ENCODE data around the gene KYNU. TPM values are rescaled to one million over a fixed set of nuclear protein-coding genes. Genes with fewer than 3 reads are reported as not detected.

The KYNU gene
- total and polyA plus RNA-seq, 10 of the 15 experiments (the other 5 are each of a cell fraction or from before 2014, with no cell fraction given), result 31.3 to 101 (median 38.3) TPM

DNA sequence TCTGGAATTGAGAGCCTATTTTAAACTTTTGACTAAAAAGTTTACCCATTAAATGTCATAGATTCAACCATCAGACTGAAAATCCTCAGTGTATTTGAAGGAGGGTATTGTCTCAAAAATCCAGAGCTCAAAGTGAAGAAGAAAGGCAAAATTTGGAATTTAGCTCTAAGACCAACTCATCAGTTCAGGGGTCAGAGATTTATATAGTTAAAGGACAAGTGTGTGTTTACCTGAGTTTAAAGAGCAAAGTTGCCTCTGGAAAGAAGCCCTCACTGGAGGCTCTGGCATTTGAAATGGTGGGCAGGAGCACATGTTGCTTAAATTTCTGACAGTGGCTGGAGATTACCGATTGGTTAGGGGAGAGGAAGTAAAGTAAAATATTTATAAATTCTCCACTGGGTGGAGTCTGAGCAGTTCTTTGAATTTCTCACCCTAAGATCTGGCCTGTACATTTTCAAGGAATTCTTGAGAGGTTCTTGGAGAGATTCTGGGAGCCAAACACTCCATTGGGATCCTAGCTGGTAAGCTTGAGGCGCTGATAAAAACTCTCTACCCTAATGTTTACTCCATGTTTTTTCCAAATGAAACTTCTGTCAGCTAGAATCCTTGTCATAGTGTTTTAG, at the start of gene KYNU (continued):
- TF ChIP-seq, protein P1, sequence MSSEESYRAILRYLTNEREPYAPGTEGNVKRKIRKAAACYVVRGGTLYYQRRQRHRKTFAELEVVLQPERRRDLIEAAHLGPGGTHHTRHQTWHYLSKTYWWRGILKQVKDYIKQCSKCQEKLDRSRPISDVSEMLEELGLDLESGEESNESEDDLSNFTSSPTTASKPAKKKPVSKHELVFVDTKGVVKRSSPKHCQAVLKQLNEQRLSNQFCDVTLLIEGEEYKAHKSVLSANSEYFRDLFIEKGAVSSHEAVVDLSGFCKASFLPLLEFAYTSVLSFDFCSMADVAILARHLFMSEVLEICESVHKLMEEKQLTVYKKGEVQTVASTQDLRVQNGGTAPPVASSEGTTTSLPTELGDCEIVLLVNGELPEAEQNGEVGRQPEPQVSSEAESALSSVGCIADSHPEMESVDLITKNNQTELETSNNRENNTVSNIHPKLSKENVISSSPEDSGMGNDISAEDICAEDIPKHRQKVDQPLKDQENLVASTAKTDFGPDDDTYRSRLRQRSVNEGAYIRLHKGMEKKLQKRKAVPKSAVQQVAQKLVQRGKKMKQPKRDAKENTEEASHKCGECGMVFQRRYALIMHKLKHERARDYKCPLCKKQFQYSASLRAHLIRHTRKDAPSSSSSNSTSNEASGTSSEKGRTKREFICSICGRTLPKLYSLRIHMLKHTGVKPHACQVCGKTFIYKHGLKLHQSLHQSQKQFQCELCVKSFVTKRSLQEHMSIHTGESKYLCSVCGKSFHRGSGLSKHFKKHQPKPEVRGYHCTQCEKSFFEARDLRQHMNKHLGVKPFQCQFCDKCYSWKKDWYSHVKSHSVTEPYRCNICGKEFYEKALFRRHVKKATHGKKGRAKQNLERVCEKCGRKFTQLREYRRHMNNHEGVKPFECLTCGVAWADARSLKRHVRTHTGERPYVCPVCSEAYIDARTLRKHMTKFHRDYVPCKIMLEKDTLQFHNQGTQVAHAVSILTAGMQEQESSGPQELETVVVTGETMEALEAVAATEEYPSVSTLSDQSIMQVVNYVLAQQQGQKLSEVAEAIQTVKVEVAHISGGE (CRISPR knock-in tag; IDR thresholded peaks at IDR 0.05), result no peak
- TF ChIP-seq BCL11A (IDR thresholded peaks at IDR 0.05; ENCODE audit: low read depth, low read length) (no peak), RAD21 (IDR thresholded peaks at IDR 0.05; ENCODE audit: insufficient read depth, low read depth, low read length) (peak; percentile 32; the same call in 1 of the 2 replicates), JUNB (IDR thresholded peaks at IDR 0.05) (no peak), KLF5 (IDR thresholded peaks at IDR 0.05; ENCODE audit: partially characterized antibody) (no peak), CBX5 (IDR thresholded peaks at IDR 0.05; ENCODE audit: low read depth) (no peak), SMAD5 (IDR thresholded peaks at IDR 0.05; ENCODE audit: low read depth) (no peak), SMC3 (IDR thresholded peaks at IDR 0.05; ENCODE audit: borderline replicate concordance, low read length) (peak; percentile 37; the same call in 1 of the 2 replicates), EED (IDR thresholded peaks at IDR 0.05; ENCODE audit: low read depth) (0 out of 2 replicates have a peak, but pooled peaks have one; percentile 18), ESRRA (IDR thresholded peaks at IDR 0.05; ENCODE audit: low read length) (no peak), POLR2AphosphoS5 (IDR thresholded peaks at IDR 0.05; ENCODE audit: low read length) (peak; percentile 43; the same call in 1 of the 2 replicates), SRF (IDR thresholded peaks at IDR 0.05; ENCODE audit: low read depth in 2 of 2, low read length in 2 of 2) (no peak), CREB1 (IDR thresholded peaks at IDR 0.05; ENCODE audit: low read depth) (0 out of 2 replicates have a peak, but pooled peaks have one; percentile 14), CHD1 (IDR thresholded peaks at IDR 0.05; ENCODE audit: low read depth, low read length) (no peak), BMI1 (IDR thresholded peaks at IDR 0.05; ENCODE audit: borderline replicate concordance) (no peak), CHD4 (IDR thresholded peaks at IDR 0.05) (no peak), NFYB (IDR thresholded peaks at IDR 0.05; ENCODE audit: insufficient read depth, low read depth, low read length) (peak; percentile 49; the same call in 1 of the 2 replicates), BRCA1 (IDR thresholded peaks at IDR 0.05; ENCODE audit: low read depth, low read length) (no peak), MEF2A (IDR thresholded peaks at IDR 0.05; ENCODE audit: insufficient read depth, low read depth, low read length) (no peak), TAF1 (IDR thresholded peaks at IDR 0.05; ENCODE audit: borderline replicate concordance, low read depth, low read length) (peak; percentile 45; the same call in 1 of the 2 replicates)
- TF ChIP-seq, protein P2, sequence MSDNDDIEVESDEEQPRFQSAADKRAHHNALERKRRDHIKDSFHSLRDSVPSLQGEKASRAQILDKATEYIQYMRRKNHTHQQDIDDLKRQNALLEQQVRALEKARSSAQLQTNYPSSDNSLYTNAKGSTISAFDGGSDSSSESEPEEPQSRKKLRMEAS (IDR thresholded peaks at IDR 0.05; ENCODE audit: low read depth, low read length), result peak; percentile 58; the same call in 1 of the 2 replicates
- TF ChIP-seq, protein P3, sequence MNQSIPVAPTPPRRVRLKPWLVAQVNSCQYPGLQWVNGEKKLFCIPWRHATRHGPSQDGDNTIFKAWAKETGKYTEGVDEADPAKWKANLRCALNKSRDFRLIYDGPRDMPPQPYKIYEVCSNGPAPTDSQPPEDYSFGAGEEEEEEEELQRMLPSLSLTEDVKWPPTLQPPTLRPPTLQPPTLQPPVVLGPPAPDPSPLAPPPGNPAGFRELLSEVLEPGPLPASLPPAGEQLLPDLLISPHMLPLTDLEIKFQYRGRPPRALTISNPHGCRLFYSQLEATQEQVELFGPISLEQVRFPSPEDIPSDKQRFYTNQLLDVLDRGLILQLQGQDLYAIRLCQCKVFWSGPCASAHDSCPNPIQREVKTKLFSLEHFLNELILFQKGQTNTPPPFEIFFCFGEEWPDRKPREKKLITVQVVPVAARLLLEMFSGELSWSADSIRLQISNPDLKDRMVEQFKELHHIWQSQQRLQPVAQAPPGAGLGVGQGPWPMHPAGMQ (IDR thresholded peaks at IDR 0.05; ENCODE audit: borderline replicate concordance), result no peak
- TF ChIP-seq, protein P4, sequence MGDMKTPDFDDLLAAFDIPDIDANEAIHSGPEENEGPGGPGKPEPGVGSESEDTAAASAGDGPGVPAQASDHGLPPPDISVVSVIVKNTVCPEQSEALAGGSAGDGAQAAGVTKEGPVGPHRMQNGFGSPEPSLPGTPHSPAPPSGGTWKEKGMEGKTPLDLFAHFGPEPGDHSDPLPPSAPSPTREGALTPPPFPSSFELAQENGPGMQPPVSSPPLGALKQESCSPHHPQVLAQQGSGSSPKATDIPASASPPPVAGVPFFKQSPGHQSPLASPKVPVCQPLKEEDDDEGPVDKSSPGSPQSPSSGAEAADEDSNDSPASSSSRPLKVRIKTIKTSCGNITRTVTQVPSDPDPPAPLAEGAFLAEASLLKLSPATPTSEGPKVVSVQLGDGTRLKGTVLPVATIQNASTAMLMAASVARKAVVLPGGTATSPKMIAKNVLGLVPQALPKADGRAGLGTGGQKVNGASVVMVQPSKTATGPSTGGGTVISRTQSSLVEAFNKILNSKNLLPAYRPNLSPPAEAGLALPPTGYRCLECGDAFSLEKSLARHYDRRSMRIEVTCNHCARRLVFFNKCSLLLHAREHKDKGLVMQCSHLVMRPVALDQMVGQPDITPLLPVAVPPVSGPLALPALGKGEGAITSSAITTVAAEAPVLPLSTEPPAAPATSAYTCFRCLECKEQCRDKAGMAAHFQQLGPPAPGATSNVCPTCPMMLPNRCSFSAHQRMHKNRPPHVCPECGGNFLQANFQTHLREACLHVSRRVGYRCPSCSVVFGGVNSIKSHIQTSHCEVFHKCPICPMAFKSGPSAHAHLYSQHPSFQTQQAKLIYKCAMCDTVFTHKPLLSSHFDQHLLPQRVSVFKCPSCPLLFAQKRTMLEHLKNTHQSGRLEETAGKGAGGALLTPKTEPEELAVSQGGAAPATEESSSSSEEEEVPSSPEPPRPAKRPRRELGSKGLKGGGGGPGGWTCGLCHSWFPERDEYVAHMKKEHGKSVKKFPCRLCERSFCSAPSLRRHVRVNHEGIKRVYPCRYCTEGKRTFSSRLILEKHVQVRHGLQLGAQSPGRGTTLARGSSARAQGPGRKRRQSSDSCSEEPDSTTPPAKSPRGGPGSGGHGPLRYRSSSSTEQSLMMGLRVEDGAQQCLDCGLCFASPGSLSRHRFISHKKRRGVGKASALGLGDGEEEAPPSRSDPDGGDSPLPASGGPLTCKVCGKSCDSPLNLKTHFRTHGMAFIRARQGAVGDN (IDR thresholded peaks at IDR 0.05), result peak; percentile 90
